Measurements from ENCODE around the gene RNU6-1.

The RNU6-1 gene

GRCh38 chr15:67790610-67791319, 49.1 kb downstream of the RNU6-1 start:
- TF ChIP-seq CTCF (IDR thresholded peaks at IDR 0.05; ENCODE audit: low read depth, low read length, missing control alignments): no peak
- no peak overlapping the region for H3K4me3 ChIP-seq (ENCODE audit: low read depth, low read length)
- DNase-seq (ENCODE audit: low read depth): no peak

All from GM12864 (cell line).